GM12872 (cell line): ENCODE results near the gene ZNF770.

Experiments used
- TF ChIP-seq, protein P1 (sequence below): IDR thresholded peaks from 3 replicates; pipeline ENCODE4 v1.5.1; 2011; ENCODE audit warnings: low read depth, mild to moderate bottlenecking, low read length, moderate library complexity; ENCODE audit not compliant: insufficient read depth

The ZNF770 gene

DNA sequence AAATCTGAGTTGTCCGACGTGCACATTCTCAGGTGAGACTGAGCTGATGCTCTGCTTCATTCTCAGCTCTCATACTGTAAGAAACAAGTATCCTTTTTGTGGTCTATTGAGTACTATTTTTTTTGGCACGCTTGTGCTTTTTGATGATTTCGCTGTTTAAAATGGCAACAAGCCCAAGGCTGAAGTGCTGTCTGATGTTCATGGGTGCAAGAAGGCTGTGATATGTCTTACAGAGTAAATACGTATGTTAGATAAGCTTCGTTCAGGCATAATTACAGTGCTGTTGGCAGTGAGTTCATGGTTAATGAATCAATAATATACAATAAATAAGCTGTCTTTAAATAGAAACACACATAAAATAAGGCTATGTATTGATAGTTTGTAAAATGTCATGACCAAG is 45.7 kb downstream of the ZNF770 start:
- TF ChIP-seq, protein P1, sequence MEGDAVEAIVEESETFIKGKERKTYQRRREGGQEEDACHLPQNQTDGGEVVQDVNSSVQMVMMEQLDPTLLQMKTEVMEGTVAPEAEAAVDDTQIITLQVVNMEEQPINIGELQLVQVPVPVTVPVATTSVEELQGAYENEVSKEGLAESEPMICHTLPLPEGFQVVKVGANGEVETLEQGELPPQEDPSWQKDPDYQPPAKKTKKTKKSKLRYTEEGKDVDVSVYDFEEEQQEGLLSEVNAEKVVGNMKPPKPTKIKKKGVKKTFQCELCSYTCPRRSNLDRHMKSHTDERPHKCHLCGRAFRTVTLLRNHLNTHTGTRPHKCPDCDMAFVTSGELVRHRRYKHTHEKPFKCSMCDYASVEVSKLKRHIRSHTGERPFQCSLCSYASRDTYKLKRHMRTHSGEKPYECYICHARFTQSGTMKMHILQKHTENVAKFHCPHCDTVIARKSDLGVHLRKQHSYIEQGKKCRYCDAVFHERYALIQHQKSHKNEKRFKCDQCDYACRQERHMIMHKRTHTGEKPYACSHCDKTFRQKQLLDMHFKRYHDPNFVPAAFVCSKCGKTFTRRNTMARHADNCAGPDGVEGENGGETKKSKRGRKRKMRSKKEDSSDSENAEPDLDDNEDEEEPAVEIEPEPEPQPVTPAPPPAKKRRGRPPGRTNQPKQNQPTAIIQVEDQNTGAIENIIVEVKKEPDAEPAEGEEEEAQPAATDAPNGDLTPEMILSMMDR, result no peak

DNA sequence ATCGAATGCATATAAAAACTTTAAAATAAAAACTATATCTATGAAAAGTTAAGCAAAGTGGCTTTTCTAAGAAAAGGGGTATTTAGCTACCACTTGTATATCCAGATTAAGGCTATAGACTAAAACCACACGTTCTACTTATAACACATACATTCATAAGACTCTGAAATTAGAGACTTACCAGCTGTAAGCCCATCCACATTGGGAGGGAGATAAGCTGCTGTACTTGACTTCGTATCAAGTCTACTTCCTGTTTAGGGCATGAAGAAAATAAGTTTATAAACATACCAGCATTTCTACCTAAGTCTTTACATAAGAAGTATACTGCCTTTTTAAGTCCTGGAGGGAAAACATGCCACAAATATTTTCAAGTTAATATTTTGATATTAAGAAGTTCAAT is 46.3 kb downstream of the ZNF770 start:
- TF ChIP-seq, protein P1, result no peak

DNA sequence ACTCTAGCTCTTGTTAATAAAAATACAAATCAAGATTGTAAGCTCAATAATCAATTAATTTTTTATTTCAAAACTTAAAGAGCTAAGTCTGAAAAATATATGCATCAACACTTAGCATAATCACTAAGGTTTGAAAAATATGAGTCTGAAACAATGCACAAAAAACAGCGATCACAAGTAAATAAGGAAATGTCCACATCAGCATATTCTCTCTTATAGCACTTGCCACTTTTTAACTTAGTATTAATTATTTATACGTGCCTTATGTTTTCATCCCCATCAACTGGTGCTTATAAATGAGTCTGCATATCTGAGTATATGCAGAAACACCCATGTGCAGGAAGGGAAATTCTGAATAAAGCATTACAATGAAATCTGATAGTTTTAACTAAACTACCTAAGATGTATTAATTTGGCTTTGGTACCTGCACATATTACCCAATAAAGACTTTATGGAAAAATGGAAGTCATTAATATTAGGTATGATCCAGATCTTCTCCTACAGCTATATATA is 46.8 kb downstream of the ZNF770 start:
- TF ChIP-seq, protein P1, result no peak

DNA sequence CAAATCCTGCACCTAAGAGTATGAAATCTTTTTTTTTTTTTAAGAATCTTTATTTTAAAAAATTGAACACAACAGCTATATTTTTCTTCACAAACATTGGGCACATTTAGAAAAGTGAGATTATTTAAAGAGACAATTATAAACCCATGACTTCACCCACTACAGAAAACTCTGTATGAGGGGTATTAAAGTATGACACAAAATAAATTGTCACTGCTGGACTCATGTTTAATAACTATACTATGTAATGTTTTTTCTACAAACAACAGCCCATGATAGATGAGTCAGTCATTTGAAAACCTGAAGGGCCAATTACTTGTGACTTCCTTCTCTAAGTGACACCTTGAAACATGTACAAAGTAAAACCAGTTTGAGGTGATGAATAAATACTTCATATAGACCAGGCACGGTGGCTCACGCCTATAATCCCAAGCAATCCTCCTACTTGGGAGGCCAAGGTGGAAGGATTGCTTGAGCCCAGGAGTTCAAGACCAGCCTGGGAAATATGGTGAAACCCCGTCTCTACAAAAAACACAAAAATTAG is 54.6 kb downstream of the ZNF770 start:
- TF ChIP-seq, protein P1, result no peak
